NCI-H1417 treated with DMSO at 0.1 percent for 48 hours (cell line): ENCODE results near the gene CCDC12.

Experiments
- DNase-seq: peaks from one replicate; lab custom pipeline; 2025; lab: John Stamatoyannopoulos, UW

The CCDC12 gene

GRCh38 chr3:46995901-46996562 lies 19.5 kb upstream of the CCDC12 start:
- no peak for DNase-seq

DNA sequence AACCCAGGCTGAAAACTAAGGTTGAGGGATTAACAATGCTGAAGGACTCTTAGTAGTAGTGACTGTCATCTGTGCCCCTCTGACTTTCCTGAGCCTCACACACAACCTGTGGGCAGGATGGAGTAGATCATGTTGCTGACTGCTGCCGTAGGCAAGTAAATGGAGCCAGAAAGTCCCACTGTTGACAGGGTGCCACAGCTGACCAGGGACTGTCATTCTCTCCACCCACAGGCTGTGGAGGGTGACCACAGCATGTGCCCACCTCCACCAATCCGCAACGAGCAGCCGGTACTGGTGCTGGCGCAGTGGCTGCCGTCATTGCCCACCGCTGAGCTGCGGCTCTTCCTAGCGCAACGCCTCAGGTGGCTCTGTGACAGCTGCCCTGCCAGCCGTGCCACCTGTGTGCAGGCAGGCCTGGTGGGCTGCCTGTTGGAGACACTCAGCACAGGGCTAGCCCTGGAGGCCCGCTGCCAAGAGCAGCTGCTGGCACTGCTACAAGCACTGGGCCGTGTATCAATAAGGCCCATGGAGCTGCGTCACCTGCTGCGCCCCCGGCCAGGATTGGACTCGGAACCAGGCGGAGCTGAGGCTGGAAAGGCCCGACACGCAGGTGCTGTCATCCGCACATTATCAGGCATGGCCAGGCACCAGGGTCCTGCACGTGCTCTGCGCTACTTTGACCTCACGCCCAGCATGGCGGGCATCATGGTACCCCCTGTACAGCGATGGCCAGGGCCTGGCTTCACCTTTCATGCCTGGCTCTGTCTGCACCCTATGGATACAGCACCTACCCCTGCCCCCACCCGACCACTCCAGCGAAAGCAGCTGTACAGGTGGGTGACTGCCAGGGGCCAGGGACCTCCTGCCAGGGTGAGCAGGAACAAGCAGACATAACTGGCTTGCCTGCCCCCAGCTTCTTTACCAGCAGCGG lies 18.5 kb upstream of the CCDC12 start:
- DNase-seq, result no peak

- DNase-seq, result no peak
Observed at GRCh38 chr3:46993986-46994385, 17.4 kb upstream of the CCDC12 start.

- DNase-seq, result no peak
Observed at GRCh38 chr3:46993292-46993691, 16.7 kb upstream of the CCDC12 start.

GRCh38 chr3:46992231-46992630 lies 15.7 kb upstream of the CCDC12 start:
- no peak for DNase-seq

DNA sequence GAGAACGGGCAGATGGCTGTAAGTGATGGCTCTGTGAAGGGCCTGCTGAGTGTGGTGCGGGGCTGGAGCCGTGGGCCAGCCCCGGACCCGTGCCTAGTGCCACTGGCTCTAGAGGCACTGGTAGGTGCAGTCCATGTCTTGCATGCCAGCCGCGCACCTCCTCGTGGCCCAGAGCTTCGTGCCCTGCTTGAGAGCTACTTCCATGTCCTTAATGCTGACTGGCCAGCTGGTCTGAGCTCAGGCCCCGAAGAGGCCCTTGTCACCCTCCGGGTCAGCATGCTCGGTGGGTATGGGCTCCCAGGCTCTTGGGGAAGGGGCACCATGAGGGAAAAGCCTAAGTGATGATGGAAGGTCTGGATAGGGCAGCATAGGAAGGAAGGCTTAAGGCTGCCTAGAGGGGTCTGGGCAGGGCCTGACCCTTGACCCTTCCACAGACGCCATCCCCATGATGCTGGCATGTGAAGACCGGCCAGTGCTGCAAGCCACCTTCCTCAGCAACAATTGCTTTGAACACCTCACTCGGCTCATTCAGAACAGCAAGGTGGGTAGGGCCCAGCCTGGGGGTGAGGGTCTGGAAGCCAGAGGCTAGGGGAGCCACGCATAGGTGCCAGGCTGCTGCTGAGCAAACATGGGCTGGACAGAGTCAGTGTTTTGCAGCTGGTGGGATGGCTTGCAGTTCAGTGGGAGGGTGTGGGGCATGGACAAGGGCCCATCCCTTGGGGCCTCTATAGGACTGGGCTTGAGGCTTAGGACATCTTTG lies 15.0 kb upstream of the CCDC12 start:
- DNase-seq, result no peak

DNA sequence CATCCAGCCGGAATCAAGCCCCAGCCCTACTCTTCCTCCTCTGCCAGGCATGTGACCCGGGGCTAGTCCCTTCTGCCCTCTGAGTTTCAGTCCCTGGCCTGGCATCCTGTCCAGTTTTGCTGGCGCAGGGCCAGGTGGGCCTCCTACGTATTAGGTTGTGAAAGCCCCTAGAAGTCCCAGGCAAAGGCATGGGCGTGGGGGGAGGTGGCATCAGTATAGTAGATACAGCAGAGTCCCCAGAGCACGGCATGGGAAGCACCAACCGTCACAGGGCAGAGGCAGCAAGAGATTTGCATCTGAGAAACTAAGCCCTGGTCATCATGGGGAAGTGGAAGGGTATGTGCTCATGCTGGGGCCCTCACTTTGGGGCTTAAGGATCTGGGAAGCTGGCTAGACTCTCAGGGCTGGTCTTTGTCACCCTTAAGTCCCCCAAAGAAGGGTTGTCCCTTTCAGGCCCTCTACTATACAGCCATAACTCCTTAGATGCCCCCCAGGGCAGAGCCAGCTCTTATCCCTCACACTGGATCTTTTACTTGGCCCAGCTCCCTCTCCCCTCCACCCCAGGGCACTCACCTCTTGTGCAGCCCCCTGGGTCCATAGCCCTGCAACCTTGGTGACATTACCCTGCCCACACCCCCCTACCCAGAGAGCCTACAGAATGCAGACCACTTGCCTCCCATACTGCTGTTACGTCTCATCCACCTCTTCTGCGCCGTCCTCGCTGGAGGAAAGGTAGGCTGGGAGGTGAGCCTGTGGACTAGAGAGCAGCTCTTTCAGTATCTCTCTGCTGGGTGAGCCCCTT lies 14.2 kb upstream of the CCDC12 start:
- DNase-seq, result no peak

GRCh38 chr3:46989146-46989810 lies 12.7 kb upstream of the CCDC12 start:
- DNase-seq, result no peak

DNA sequence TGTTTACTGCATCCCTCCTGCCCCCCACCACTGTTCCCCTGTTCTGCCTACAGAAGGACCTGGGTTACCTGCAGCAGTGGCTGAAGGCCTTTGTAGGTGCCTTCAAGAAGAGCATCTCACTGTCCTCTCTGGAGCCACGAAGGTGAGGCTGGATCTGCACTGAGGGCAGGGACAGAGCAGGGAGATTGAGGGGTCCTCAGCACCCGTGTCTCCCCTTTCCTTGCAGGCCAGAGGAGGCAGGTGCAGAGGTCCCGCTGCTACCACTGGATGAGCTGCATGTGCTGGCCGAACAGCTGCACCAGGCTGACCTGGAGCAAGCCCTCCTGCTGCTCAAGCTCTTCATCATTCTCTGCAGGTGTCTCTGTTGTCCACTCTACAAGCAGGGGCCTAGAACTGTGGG lies 12.1 kb upstream of the CCDC12 start:
- DNase-seq, result no peak

- DNase-seq, result no peak
Observed at GRCh38 chr3:46987743-46988401, 11.3 kb upstream of the CCDC12 start.

DNA sequence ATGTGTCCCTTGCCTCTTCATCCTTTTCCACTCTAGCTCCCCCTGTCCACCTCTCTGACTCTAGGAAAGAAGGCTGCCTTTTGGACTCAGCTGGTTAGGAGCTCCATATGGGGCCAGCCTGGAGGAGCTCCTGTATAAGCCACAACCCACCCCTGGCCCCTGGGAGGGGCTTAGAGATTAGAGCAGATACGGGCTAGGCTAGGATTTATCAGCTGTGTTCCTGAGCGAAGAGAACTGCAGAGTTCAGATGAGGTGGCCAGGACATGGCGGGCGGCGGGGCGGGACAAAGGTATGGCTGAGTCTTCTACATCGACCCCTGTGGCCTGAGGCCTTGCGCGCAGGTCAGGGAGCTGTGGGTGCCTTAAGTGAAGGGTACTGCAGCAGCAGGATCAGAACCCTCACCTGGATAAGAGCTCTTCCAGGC lies 10.8 kb upstream of the CCDC12 start:
- no peak for DNase-seq

DNA sequence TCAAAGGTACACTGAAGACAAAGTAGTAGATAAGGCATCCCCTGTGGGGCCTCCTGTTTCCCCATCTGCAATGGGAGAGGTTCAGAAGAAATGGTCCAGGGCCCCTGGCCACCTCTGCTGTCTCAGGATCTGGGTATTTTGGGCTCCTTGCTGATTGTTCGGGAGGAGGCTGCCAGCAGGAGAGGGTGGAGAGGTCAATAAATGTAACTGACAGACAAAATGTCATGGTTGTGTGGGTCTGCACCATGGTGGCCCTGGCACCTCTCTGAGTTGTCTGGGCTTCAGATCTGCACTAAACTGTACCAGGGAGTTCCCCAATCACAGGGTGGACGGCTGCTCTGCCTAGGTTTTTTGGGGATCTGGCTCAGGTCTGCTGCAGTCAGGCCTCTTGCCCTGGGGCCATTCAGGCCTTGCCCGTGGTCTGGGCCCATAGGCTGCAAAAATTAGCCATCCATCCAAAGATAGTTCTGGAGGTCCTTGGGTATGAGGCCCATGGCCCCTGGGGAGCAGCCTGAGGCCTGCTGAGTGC lies 10.3 kb upstream of the CCDC12 start:
- DNase-seq, result no peak

GRCh38 chr3:46986055-46986730 lies 9.6 kb upstream of the CCDC12 start:
- no peak for DNase-seq

DNA sequence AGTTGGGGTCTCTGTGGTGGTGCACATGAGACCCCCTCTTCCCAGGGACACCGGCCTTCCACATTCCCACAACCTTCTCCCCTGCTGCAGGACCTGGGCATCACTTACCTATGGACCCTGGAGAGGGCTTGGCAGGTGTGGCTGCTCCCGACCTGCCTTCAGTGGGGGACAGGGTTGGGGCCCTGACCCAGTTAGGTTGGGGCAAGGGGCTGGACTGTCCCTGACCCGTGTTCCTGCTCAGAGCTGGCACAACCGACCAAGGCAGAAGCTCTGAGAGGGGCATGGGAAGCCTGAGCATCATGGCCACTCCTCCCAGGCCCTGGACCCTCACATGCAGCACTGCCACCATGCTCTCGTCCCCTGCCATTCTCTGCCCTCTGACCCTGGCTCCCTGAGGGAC lies 9.0 kb upstream of the CCDC12 start:
- DNase-seq, result no peak

DNA sequence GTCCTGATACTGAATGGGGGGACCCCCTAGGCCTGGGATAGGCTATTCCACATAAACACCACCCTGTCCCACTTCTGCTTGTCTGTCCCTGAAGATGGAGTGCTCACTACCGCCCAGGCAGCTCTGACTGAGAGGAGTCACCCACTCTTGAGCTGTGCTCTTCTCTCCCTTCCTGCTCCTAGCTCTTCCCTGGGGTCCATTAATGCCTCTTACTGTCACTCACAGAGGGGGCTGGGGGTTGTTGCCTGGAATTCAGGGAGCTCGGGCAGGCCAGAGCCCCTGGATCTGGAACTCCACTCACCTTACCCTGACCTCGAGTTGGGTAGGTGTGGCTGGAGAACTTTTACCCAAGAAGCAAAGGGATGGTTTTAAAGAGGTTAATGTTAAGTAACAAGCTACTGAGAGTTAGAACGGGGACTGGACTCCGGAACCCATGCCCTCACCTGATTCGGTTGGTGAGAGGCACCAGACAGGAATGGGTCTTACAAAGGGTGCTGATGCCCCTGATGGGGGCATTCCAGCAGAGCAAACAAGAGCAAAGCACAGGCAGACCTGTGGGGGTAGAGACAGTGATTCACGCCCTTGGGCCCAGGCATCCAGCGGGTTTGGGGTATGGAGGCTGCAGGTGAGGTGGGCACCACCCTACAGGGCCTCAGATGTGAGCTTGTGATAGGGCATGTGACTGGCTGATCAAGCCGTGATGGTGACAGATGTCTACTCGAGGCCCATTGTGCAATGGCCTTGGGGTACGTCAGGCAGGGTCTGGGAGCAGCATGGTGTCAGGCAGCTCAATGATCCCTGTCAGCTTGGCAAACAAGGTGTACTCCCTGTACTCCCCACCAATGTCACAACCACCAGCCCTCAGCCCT lies 8.3 kb upstream of the CCDC12 start:
- DNase-seq, result no peak

DNA sequence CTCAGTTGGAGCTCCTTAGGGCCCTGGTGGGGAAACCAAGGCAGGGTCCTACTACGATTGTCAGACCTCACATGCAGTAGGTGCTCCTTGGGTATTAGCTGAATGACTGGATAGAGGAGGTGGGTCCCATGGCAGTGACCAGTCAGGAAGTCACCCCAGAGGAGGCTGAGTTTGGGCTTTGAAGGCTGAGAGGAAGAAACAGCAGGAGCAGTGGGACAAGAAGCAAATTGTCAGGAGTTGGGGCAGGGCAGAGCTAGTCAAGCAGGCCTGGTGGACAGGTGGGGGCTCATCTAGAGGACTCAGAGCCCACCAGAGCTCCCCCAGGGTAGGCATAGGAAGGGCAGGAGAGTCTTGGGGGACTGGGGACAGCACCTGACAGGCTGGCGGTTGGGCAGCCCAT lies 6.0 kb upstream of the CCDC12 start:
- DNase-seq, result no peak

GRCh38 chr3:46981932-46982471 lies 5.5 kb upstream of the CCDC12 start:
- no peak for DNase-seq

- no peak for DNase-seq
Observed at GRCh38 chr3:46979958-46980497, 3.5 kb upstream of the CCDC12 start.
